H1 (cell line): ENCODE measurements around the gene HFM1.

ENCODE experiments used
- BRCA1 ChIP-seq: IDR thresholded peaks from 2 replicates; pipeline ENCODE4 v1.6.1; 2012; ENCODE audit warnings: low read depth, low read length, improper control_type of control experiment
- CREB1 ChIP-seq: IDR thresholded peaks from 2 replicates; pipeline ENCODE4 v1.6.1; 2012; ENCODE audit warnings: inconsistent platforms
- EZH2 ChIP-seq: fragments of 200-600 bp; sonication (generic); IDR thresholded peaks from 2 replicates; pipeline ENCODE4 v1.7.1; 2012; ENCODE audit warnings: low read depth, mild to moderate bottlenecking, moderate library complexity, low read length, inconsistent platforms; ENCODE audit not compliant: severe bottlenecking
- JUND ChIP-seq: IDR thresholded peaks from 2 replicates; pipeline ENCODE4 v1.6.1; 2011; ENCODE audit warnings: mild to moderate bottlenecking, improper control_type of control experiment, low read length
- POLR2A ChIP-seq, 2 experiments: IDR thresholded peaks; 1 replicate in 1 of 2; 2 replicates in 1 of 2; pipeline ENCODE4 v1.6.1; 2011; ENCODE audit warnings: low read depth in 2 of 2, low read length in 2 of 2, mild to moderate bottlenecking in 2 of 2; ENCODE audit errors: control extremely low read depth in 1 of 2
- POU5F1 ChIP-seq: IDR thresholded peaks from 2 replicates; pipeline ENCODE4 v1.6.1; 2011; ENCODE audit warnings: low read depth, mild to moderate bottlenecking, low read length, moderate library complexity
- RFX5 ChIP-seq: IDR thresholded peaks from 2 replicates; pipeline ENCODE4 v1.6.1; 2011; ENCODE audit warnings: low read depth, low read length, improper control_type of control experiment, borderline replicate concordance
- SP1 ChIP-seq: IDR thresholded peaks from 2 replicates; pipeline ENCODE4 v1.6.1; 2011; ENCODE audit warnings: low read depth, low read length
- TAF1 ChIP-seq: IDR thresholded peaks from 2 replicates; pipeline ENCODE4 v1.6.1; 2011; ENCODE audit warnings: mild to moderate bottlenecking, low read depth, low read length
- ZNF274 ChIP-seq: IDR thresholded peaks from 2 replicates; pipeline ENCODE4 v1.7.0; 2012; ENCODE audit warnings: low read length, borderline replicate concordance; ENCODE audit errors: extremely low read depth
- TF ChIP-seq, protein P1 (sequence below), 3 experiments: IDR thresholded peaks; 1 replicate in 2 of 3; 2 replicates in 1 of 3; pipeline versions ENCODE4 v1.5.1 to v1.6.1; 2011; ENCODE audit warnings: low read length in 3 of 3, mild to moderate bottlenecking in 3 of 3, inconsistent platforms in 2 of 3, low read depth in 1 of 3, moderate library complexity in 1 of 3; ENCODE audit not compliant: insufficient read depth in 1 of 3; ENCODE audit errors: control extremely low read depth in 1 of 3
- TF ChIP-seq, protein P2 (sequence below): IDR thresholded peaks from 2 replicates; pipeline ENCODE4 v1.6.1; 2011; ENCODE audit warnings: low read length, improper control_type of control experiment

DNA sequence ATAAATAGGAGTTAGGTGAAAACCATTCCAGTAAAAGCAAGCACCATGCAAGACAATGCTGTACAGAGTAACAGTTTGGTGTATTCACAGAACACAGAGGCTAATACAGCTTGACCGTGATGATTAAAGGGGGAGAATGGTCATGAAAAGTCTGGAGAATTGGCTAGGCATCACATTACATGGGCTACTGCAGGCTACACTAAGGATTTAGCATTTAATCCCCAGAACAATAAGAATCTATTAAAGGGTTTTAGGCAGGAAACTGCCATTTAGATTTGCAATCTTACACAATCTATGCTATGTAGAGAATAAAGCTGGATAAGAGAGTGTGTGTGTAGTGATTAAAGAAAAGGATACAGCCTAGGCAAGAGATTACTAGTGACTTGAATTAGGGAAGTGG is 30.6 kb downstream of the HFM1 start:
- TF ChIP-seq TAF1 (no peak), ZNF274 (no peak), SP1 (no peak), POLR2A (IDR thresholded peaks at IDR 0.05; ENCODE audit: control extremely low read depth in 1 of 2, low read depth in 2 of 2, low read length in 2 of 2) (no peak), RFX5 (no peak), CREB1 (no peak), POU5F1 (no peak), BRCA1 (no peak), JUND (no peak), EZH2 (no peak)
- TF ChIP-seq, protein P1, sequence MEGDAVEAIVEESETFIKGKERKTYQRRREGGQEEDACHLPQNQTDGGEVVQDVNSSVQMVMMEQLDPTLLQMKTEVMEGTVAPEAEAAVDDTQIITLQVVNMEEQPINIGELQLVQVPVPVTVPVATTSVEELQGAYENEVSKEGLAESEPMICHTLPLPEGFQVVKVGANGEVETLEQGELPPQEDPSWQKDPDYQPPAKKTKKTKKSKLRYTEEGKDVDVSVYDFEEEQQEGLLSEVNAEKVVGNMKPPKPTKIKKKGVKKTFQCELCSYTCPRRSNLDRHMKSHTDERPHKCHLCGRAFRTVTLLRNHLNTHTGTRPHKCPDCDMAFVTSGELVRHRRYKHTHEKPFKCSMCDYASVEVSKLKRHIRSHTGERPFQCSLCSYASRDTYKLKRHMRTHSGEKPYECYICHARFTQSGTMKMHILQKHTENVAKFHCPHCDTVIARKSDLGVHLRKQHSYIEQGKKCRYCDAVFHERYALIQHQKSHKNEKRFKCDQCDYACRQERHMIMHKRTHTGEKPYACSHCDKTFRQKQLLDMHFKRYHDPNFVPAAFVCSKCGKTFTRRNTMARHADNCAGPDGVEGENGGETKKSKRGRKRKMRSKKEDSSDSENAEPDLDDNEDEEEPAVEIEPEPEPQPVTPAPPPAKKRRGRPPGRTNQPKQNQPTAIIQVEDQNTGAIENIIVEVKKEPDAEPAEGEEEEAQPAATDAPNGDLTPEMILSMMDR (IDR thresholded peaks at IDR 0.05; ENCODE audit: control extremely low read depth in 1 of 3, insufficient read depth in 1 of 3, low read depth in 1 of 3, low read length in 3 of 3): no peak
- TF ChIP-seq, protein P2, sequence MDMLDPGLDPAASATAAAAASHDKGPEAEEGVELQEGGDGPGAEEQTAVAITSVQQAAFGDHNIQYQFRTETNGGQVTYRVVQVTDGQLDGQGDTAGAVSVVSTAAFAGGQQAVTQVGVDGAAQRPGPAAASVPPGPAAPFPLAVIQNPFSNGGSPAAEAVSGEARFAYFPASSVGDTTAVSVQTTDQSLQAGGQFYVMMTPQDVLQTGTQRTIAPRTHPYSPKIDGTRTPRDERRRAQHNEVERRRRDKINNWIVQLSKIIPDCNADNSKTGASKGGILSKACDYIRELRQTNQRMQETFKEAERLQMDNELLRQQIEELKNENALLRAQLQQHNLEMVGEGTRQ: no peak
